GM19438 (cell line): ENCODE measurements around the gene SLC34A1.
"Not testable (repeated sequence)": the region's sequence is repeated elsewhere in the genome, so short reads cannot be mapped to it uniquely, and the experiment has no call there.

Source experiments
- ATAC-seq: cut with Tn5 transposase; IDR thresholded peaks from one replicate; pipeline ENCODE4 v1.9.1; 2021; ENCODE audit warnings: low read depth; ENCODE audit not compliant: unreplicated experiment

SLC34A1 gene

GRCh38 chr5:177367981-177368868 is 16.0 kb upstream of the SLC34A1 start:
- no peak for ATAC-seq

GRCh38 chr5:177368869-177369644 is 15.2 kb upstream of the SLC34A1 start:
- no peak for ATAC-seq

GRCh38 chr5:177369645-177370440 is 14.4 kb upstream of the SLC34A1 start:
- ATAC-seq: no peak

GRCh38 chr5:177370488-177371119 is 13.6 kb upstream of the SLC34A1 start:
- peak; percentile 60 for ATAC-seq

GRCh38 chr5:177371120-177372033 is 12.9 kb upstream of the SLC34A1 start:
- no peak for ATAC-seq

- ATAC-seq: no peak
These were observed 12.0 kb upstream of the SLC34A1 start for GRCh38 chr5:177372034-177372896.

- no peak for ATAC-seq
These were observed 11.3 kb upstream of the SLC34A1 start for GRCh38 chr5:177372910-177373309.

- no peak for ATAC-seq
These were observed 10.4 kb upstream of the SLC34A1 start for GRCh38 chr5:177373806-177374205.

GRCh38 chr5:177374211-177374610 is 10.0 kb upstream of the SLC34A1 start:
- no peak for ATAC-seq

- not testable (repeated sequence) for ATAC-seq
These were observed 8.7 kb upstream of the SLC34A1 start for GRCh38 chr5:177375516-177375915.

- no peak for ATAC-seq
These were observed 8.1 kb upstream of the SLC34A1 start for GRCh38 chr5:177376107-177376506.

GRCh38 chr5:177377851-177378776 is 6.1 kb upstream of the SLC34A1 start:
- no peak for ATAC-seq

- peak; percentile 45 for ATAC-seq
These were observed 5.0 kb upstream of the SLC34A1 start for GRCh38 chr5:177378884-177379883.

GRCh38 chr5:177380805-177381126 is 3.5 kb upstream of the SLC34A1 start:
- no peak for ATAC-seq

- ATAC-seq: no peak
These were observed 1.7 kb upstream of the SLC34A1 start for GRCh38 chr5:177382423-177383029.

- no peak for ATAC-seq
These were observed 1.1 kb upstream of the SLC34A1 start for GRCh38 chr5:177383181-177383580.
